ENCODE measurements around the gene PLAC9.

The PLAC9 gene

DNA sequence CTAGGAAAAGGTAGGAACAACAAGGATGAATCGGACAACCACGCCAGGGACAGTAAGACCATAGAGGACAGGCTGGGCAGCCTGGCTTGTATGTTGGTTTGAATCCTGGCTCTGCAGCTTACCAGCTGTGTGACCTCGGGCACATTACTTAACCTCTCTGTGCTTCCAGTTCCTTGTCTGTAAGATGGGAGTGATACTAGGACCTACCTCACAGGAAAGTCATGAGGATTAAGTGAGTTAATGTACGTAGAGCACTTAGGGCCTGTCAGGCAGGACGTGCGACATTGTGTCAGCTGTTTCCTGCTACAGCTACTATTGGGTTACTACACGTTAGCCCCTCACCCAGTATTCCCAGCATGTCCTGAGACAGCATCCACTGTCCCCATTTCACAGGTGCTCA, 32.1 kb downstream of the PLAC9 start:
- no peak for DNase-seq
- Histone ChIP-seq H3K4me3 (ENCODE audit: low read depth, low read length) (no peak overlapping the region), H3K36me3 (replicated peaks) (peaks cover 89% of the 10 kb centered on the region), H3K27ac (no peak overlapping the region), H3K27me3 (replicated peaks) (no peaks in the 10 kb centered on the region)
- in situ Hi-C loops (cut with HindIII; ENCODE audit: low pct_ligation_motif_present, low sequenced_read_pairs), result no loop called here
- no peak for TF ChIP-seq CTCF (IDR thresholded peaks at IDR 0.05; ENCODE audit: low read depth, low read length, missing control alignments)

GRCh38 chr10:80165173-80165572, 32.6 kb downstream of the PLAC9 start:
- Histone ChIP-seq H3K27me3 (replicated peaks) (no peaks in the 10 kb centered on the region), H3K27ac (no peak overlapping the region), H3K36me3 (replicated peaks) (peaks cover 90% of the 10 kb centered on the region), H3K4me3 (ENCODE audit: low read depth, low read length) (no peak overlapping the region)
- in situ Hi-C loops (cut with HindIII; ENCODE audit: low pct_ligation_motif_present, low sequenced_read_pairs), result no loop called here
- DNase-seq, result peak; percentile 67
- TF ChIP-seq CTCF (IDR thresholded peaks at IDR 0.05; ENCODE audit: low read depth, low read length, missing control alignments), result peak; percentile 61

DNA sequence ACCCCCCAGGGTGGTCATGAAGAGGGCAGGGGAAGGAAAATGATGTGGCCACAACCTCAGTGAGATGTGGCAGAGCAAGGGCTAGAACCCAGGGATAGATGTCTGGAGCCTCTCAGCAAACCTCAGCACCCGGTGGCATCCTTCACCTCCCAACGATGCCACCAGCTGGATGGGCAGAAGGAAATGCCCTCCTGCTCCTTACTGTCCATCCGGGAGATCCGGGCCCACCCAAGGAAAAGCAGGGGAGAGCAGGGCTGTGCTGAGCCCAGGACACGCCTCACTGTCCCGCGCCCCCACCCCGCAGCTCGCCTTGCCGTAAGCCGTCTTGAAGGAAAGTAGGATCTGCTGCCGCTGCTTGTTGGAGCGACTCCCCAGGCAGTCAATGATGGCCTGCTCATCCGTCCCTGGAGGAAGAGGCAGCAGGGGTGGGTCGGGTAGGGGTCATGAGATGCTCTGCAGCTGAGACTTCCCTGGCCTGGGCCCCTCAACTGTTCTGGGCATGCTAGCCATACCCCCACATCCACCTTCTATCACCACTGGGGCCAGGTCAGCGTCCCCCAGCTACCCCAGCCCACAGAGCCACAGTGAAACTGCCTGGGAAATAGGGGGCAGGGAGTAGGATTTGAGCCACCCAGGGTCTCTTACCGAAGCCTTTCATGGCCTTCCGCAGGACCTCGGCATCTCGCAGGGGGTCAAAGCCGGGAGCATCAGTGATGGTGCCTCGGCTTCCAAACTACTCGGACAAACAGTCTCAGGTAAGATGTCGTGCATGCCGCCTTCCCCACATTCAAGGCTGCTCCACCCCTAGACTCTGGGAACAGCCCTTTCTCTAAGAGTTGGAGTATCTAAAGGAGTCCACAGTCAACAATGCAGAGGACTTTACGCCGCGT, 34.3 kb downstream of the PLAC9 start:
- Histone ChIP-seq H3K4me3 (ENCODE audit: low read depth, low read length) (no peak overlapping the region), H3K36me3 (replicated peaks) (peaks cover 87% of the 10 kb centered on the region), H3K27ac (no peak overlapping the region), H3K27me3 (replicated peaks) (no peaks in the 10 kb centered on the region)
- TF ChIP-seq CTCF (IDR thresholded peaks at IDR 0.05; ENCODE audit: low read depth, low read length, missing control alignments), result no peak
- in situ Hi-C loops (cut with HindIII; ENCODE audit: low pct_ligation_motif_present, low sequenced_read_pairs), result no loop called here
- DNase-seq, result no peak

- Histone ChIP-seq H3K27me3 (replicated peaks) (no peaks in the 10 kb centered on the region), H3K4me3 (ENCODE audit: low read depth, low read length) (no peak overlapping the region), H3K27ac (no peak overlapping the region), H3K36me3 (replicated peaks) (peaks cover 87% of the 10 kb centered on the region)
- no peak for TF ChIP-seq CTCF (IDR thresholded peaks at IDR 0.05; ENCODE audit: low read depth, low read length, missing control alignments)
- DNase-seq, result no peak
- in situ Hi-C loops (cut with HindIII; ENCODE audit: low pct_ligation_motif_present, low sequenced_read_pairs), result no loop called here
Observed at GRCh38 chr10:80167471-80168161, 35.1 kb downstream of the PLAC9 start.

GRCh38 chr10:80168162-80168511, 35.6 kb downstream of the PLAC9 start:
- H3K36me3 ChIP-seq (replicated peaks), result peaks cover 87% of the 10 kb centered on the region
- no peak overlapping the region for H3K4me3 ChIP-seq (ENCODE audit: low read depth, low read length)
- no peak for TF ChIP-seq CTCF (IDR thresholded peaks at IDR 0.05; ENCODE audit: low read depth, low read length, missing control alignments)
- no peak for DNase-seq
- no peak overlapping the region for H3K27ac ChIP-seq
- H3K27me3 ChIP-seq (replicated peaks), result no peaks in the 10 kb centered on the region
- in situ Hi-C loops (cut with HindIII; ENCODE audit: low pct_ligation_motif_present, low sequenced_read_pairs), result no loop called here

Measured in brain microvascular endothelial cell (primary cell).